Lower leg skin (tissue), 4 donors: ENCODE measurements around the gene STK35. TPM values are rescaled to one million over a fixed set of nuclear protein-coding genes. Genes with fewer than 3 reads are reported as not detected.

Source experiments
- DNase-seq, 2 donors: peaks; one replicate each; pipeline ENCODE4 v3.0.0-alpha.2; 2019; ENCODE audit warnings: low spot score in 2 of 2
- H3K4me3 ChIP-seq: fragments of 200-600 bp; sonication (generic); 2 replicates; pipeline ENCODE4 v1.5.1; 2017; ENCODE audit warnings: mild to moderate bottlenecking, low read depth; ENCODE audit not compliant: poor library complexity, severe bottlenecking
- POLR2A ChIP-seq, 2 donors: fragments of 450-650 bp; IDR thresholded peaks; one replicate each; pipeline ENCODE4 v1.6.1; 2016 to 2017; ENCODE audit warnings: antibody characterized with exemption in 2 of 2, mild to moderate bottlenecking in 1 of 2, moderate library complexity in 1 of 2
- WGBS, 2 donors: methylation state at CpG; one replicate each; pipeline ENCODE4 v1.1.5; 2018; 5-methylcytosine and 5-hydroxymethylcytosine counted together
- intact Hi-C: fragments of 100-400 bp; cut with DNase I; formaldehyde crosslinking; loops from one replicate; pipeline ENCODE4 v1.15.0; 2023; ENCODE audit warnings: low total_unique reads
- total RNA-seq, 4 donors: library from RNA; depleted of rRNA; stranded (reverse); fragments of >200 nt; gene quantifications; one replicate each; pipeline ENCODE4 v1.1.0, GENCODE V29; 2016
- TF ChIP-seq, protein P1 (sequence below), 3 donors: fragments of 450-650 bp; IDR thresholded peaks; one replicate each; pipeline ENCODE4 v1.5.1; 2016; ENCODE audit warnings: antibody characterized with exemption in 3 of 3, mild to moderate bottlenecking in 3 of 3, moderate library complexity in 2 of 3

Gene STK35
- total RNA-seq, 4 donors from 2014 or later = 16.2 to 28.8 (median 21.5) TPM

DNA sequence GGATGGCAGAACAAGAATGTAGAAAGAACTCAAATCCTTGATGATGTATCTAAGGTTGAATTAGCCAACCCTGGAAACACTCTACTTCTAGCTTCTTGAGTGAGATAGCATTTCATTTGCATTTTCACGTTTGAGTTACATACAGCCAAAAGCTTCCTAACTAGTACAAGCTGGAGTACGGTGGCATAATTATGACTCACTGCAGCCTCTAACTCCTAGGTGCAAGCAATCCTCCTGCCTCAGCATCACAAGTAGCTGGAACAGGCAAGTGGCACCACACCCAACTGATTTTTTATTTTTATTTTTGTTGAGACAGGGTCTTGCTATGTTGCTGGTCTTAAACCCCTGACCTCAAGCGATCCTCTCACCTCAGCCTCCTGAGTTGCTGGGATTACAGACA is 36.5 kb upstream of the STK35 start:
- intact Hi-C loops = no loop called here
- DNase-seq = no peak
- no peak overlapping the region for H3K4me3 ChIP-seq
- WGBS, 2 donors = 40 to 44% methylated on average over 3 of the region's 3 CpGs
- TF ChIP-seq, protein P1, sequence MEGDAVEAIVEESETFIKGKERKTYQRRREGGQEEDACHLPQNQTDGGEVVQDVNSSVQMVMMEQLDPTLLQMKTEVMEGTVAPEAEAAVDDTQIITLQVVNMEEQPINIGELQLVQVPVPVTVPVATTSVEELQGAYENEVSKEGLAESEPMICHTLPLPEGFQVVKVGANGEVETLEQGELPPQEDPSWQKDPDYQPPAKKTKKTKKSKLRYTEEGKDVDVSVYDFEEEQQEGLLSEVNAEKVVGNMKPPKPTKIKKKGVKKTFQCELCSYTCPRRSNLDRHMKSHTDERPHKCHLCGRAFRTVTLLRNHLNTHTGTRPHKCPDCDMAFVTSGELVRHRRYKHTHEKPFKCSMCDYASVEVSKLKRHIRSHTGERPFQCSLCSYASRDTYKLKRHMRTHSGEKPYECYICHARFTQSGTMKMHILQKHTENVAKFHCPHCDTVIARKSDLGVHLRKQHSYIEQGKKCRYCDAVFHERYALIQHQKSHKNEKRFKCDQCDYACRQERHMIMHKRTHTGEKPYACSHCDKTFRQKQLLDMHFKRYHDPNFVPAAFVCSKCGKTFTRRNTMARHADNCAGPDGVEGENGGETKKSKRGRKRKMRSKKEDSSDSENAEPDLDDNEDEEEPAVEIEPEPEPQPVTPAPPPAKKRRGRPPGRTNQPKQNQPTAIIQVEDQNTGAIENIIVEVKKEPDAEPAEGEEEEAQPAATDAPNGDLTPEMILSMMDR (IDR thresholded peaks at IDR 0.05) = no peak
- no peak for TF ChIP-seq POLR2A (IDR thresholded peaks at IDR 0.05)

DNA sequence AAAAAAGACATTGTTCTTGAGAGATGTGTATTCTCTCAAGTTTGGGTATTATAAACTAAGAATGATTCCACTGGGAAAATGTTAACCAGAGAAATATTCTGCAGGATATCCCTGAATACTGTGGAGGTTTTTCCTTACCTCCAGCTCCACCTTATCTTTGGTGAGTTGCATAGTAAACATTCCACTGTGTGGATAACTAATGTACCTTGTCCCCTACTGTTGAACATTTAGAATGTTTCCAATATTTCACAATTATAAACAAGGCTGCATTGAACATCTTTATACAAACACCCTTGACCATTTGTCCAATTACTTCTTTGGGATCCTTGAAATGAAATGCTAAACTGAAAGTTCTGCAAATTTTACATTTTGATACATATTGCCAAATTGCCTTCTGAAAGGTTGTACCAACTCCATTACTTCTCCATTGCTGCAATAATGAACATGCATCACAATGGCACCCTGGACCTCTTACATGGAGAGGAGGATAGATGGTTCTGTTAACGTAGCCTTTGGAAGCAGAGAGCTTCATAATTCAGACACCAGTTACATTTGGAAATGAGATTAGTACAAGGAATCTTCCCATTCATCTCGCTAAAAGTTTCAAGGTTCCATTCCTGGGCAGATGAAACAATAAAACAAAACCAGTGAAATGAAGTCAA is 35.0 kb upstream of the STK35 start:
- intact Hi-C loops = no loop called here
- WGBS, 2 donors = 72 to 84% methylated on average over 2 of the region's 2 CpGs

DNA sequence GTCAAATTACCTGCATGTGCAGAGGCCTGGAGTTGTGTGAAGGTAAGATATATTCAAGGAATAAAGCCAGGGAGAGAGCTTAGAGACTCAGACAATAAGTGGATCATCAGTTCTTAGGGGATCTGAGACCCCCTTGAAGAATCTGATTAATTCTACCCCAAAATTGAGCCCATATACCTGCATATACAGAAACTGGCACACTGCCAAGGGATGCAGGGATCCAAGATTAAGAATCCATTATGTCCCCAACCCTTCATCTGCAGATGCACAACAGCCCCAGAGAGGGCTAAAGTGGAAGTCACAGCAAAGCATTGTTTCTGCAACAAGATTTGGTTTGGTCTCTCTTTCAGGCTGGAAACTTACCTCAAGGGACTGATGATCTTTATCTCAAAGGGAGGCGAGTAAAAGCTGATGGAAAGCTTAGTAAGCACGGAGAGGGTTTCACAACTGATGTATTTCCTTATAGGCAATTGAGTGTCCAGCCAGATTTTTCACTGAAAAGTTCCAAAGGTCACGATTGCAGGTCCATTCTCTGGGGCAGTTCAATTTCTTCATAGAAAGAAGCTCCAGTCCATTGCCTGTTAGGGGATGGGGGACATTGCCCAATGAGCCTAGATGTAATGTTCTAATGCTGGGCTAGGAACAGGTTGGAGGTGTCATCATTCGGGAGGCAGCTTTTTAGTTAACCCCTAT is 20.9 kb upstream of the STK35 start:
- TF ChIP-seq, protein P1 (IDR thresholded peaks at IDR 0.05) = no peak
- no peak overlapping the region for H3K4me3 ChIP-seq
- DNase-seq = no peak
- intact Hi-C loops = no loop called here
- 59 to 73% methylated on average over 4 of the region's 4 CpGs for WGBS, 2 donors

More for the DNA sequence above, 35.0 kb upstream of the STK35 start:
- H3K4me3 ChIP-seq = no peak overlapping the region
- no peak for DNase-seq
- no peak for TF ChIP-seq POLR2A (IDR thresholded peaks at IDR 0.05)
- TF ChIP-seq, protein P1 (IDR thresholded peaks at IDR 0.05) = no peak

DNA sequence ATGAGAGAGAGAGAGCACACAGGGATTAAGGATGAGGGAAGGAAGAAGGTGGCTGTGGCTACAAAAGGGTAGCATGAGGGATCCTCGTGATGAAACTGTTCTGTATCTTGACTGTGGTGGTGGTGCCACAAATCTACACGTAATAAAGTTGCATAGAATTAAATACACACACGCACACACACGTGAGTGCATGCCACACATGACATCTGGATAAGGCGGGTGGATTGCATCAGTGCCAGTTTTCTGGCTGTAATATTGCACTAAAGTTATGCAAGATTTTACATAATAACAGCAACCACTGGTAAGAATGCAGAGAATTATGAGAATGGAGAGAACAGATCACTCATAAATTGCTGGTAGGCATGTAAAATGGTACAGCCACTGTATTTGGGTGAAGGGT is 16.9 kb upstream of the STK35 start:
- WGBS, 2 donors = 23 to 39% methylated on average over 5 of the region's 5 CpGs
- no peak overlapping the region for H3K4me3 ChIP-seq
- no peak for DNase-seq
- intact Hi-C loops = no loop called here
- TF ChIP-seq POLR2A (IDR thresholded peaks at IDR 0.05) = no peak

DNA sequence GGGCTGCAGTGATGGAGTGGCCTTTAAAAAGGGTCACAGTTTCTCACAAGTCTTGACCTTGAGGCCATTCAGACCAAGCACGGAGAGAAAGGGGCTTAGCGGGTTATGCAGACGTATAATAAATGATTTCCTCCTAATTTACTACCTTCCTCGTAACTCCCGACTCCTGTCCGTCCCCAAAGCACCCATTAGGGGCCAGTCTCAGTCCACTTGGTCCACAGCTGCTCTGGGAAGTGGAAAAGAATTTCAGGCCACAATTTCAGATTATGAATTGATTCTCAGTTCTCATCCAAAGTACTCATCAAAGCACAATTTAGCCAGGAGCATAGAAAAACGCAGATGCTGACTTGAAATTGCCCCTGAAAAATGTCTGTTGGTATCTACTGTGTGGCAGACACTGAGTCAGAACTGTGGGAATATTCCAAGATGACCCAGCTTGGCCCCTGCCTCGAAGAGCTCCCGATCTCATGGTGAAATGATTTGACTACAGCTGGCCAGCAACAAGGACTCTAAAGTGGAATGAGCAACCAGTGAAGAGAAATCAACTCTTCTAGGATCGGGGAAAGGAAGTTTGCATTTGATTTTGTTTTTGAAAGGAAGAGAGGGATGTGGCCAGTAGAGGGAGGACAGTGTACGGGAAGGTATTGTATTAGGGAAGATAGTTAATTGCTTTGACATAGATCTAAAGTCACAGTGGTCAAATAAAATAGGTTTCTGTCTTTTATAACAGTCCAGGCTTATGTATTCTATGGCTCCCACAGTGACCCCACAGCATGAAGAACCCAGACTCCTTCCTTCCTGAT is 15.2 kb upstream of the STK35 start:
- 53 to 62% methylated on average over 11 of the region's 11 CpGs for WGBS, 2 donors

More for the DNA sequence above, 15.2 kb upstream of the STK35 start:
- intact Hi-C loops = no loop called here
- H3K4me3 ChIP-seq = no peak overlapping the region
- no peak for DNase-seq
- TF ChIP-seq POLR2A (IDR thresholded peaks at IDR 0.05) = no peak
- TF ChIP-seq, protein P1 (IDR thresholded peaks at IDR 0.05) = no peak
